ENCODE measurements around the gene C5AR1. TPM values are rescaled to one million over a fixed set of nuclear protein-coding genes. Genes with fewer than 3 reads are reported as not detected.
A peak's percentile ranks its signal among the peaks of the same experiment; 100 is the strongest.
"Not testable (repeated sequence)": the region's sequence is repeated elsewhere in the genome, so short reads cannot be mapped to it uniquely, and the experiment has no call there.

Gene C5AR1
- total RNA-seq, 1 donor from 2014 or later: not detected

- no peaks in the 10 kb centered on the region for H3K36me3 ChIP-seq (ENCODE audit: control insufficient read depth, insufficient read depth, low read length)
- no peak for DNase-seq (ENCODE audit: low read depth)
- no peak for TF ChIP-seq CTCF (IDR thresholded peaks at IDR 0.05; ENCODE audit: insufficient read depth, low read length, poor library complexity, severe bottlenecking)
- H3K27me3 ChIP-seq (ENCODE audit: control insufficient read depth, insufficient read depth, low read length): no peaks in the 10 kb centered on the region
- H3K4me3 ChIP-seq (ENCODE audit: low read depth, low read length): peak overlapping the region; percentile 81
These were observed 36.2 kb upstream of the C5AR1 start for GRCh38 chr19:47273313-47274070.

GRCh38 chr19:47274071-47274890, 35.4 kb upstream of the C5AR1 start, which contains the start of gene INAFM1:
INAFM1 (plus strand) TSS chr19:47274885; CDS start chr19:47274920, 35 bp downstream.
- no peaks in the 10 kb centered on the region for H3K36me3 ChIP-seq (ENCODE audit: control insufficient read depth, insufficient read depth, low read length)
- H3K27me3 ChIP-seq (ENCODE audit: control insufficient read depth, insufficient read depth, low read length): no peaks in the 10 kb centered on the region
- TF ChIP-seq CTCF (IDR thresholded peaks at IDR 0.05; ENCODE audit: insufficient read depth, low read length, poor library complexity, severe bottlenecking): no peak
- DNase-seq (ENCODE audit: low read depth): no peak
- peak within 1 kb of the TSS; percentile 81 for H3K4me3 ChIP-seq (ENCODE audit: low read depth, low read length)

- Histone ChIP-seq H3K4me3 (ENCODE audit: low read depth, low read length) (peak overlapping the region; percentile 46), H3K27me3 (ENCODE audit: control insufficient read depth, insufficient read depth, low read length) (no peaks in the 10 kb centered on the region), H3K36me3 (ENCODE audit: control insufficient read depth, insufficient read depth, low read length) (no peaks in the 10 kb centered on the region)
- no peak for DNase-seq (ENCODE audit: low read depth)
- TF ChIP-seq CTCF (IDR thresholded peaks at IDR 0.05; ENCODE audit: insufficient read depth, low read length, poor library complexity, severe bottlenecking): no peak
These were observed 34.5 kb upstream of the C5AR1 start for GRCh38 chr19:47274891-47275761.

GRCh38 chr19:47275791-47276461, 33.7 kb upstream of the C5AR1 start:
- no peak for DNase-seq (ENCODE audit: low read depth)
- Histone ChIP-seq H3K27me3 (ENCODE audit: control insufficient read depth, insufficient read depth, low read length) (no peaks in the 10 kb centered on the region), H3K4me3 (ENCODE audit: low read depth, low read length) (no peak overlapping the region), H3K36me3 (ENCODE audit: control insufficient read depth, insufficient read depth, low read length) (no peaks in the 10 kb centered on the region)
- no peak for TF ChIP-seq CTCF (IDR thresholded peaks at IDR 0.05; ENCODE audit: insufficient read depth, low read length, poor library complexity, severe bottlenecking)

- DNase-seq (ENCODE audit: low read depth); H3K27me3 ChIP-seq (ENCODE audit: control insufficient read depth, insufficient read depth, low read length); H3K4me3 ChIP-seq (ENCODE audit: low read depth, low read length); H3K36me3 ChIP-seq (ENCODE audit: control insufficient read depth, insufficient read depth, low read length): not testable (repeated sequence)
These were observed 33.1 kb upstream of the C5AR1 start for GRCh38 chr19:47276513-47276912.

Measured in kidney epithelial cell (primary cell).